Prostate gland (tissue), 2 donors: ENCODE results near the gene TUBB6. TPM values are rescaled to one million over a fixed set of nuclear protein-coding genes. Genes with fewer than 3 reads are reported as not detected.

ENCODE experiments used
- DNase-seq: peaks from one replicate; pipeline ENCODE4 v3.0.0-alpha.2; 2019; ENCODE audit warnings: low spot score
- H3K27ac ChIP-seq, 2 donors: fragments of 200-600 bp; sonication (generic); 2 replicates each; pipeline ENCODE4 v1.5.1; 2017 to 2019
- H3K27me3 ChIP-seq: fragments of 200-600 bp; sonication (generic); replicated peaks from 2 replicates; pipeline ENCODE4 v1.5.1; 2019; ENCODE audit not compliant: insufficient read depth
- H3K36me3 ChIP-seq, 2 donors: fragments of 200-600 bp; sonication (generic); 1 replicate in 1 of 2; 2 replicates in 1 of 2; pipeline versions ENCODE4 v1.5.1 to v1.8.1; 2017 to 2019
- H3K4me1 ChIP-seq: fragments of 200-600 bp; sonication (generic); replicated peaks from 2 replicates; pipeline ENCODE4 v1.5.1; 2019
- H3K4me3 ChIP-seq, 2 donors: fragments of 200-600 bp; sonication (generic); 2 replicates each; pipeline ENCODE4 v1.5.1; 2017 to 2019
- H3K9me3 ChIP-seq: fragments of 200-600 bp; sonication (generic); 2 replicates; pipeline ENCODE4 v1.5.1; 2017
- POLR2A ChIP-seq: fragments of 450-650 bp; IDR thresholded peaks from one replicate; pipeline ENCODE4 v1.6.1; 2016; ENCODE audit warnings: antibody characterized with exemption, mild to moderate bottlenecking
- POLR2AphosphoS5 ChIP-seq: sonication (generic); formaldehyde crosslinking; IDR thresholded peaks from one replicate; pipeline ENCODE4 v1.6.1; 2017; ENCODE audit warnings: antibody characterized with exemption
- WGBS: methylation state at CpG from one replicate; pipeline ENCODE4 v1.1.5; 2018; 5-methylcytosine and 5-hydroxymethylcytosine counted together
- intact Hi-C: fragments of 100-400 bp; cut with DNase I; formaldehyde crosslinking; loops from one replicate; pipeline ENCODE4 v1.14.2; 2022
- total RNA-seq, 2 donors: library from RNA; depleted of rRNA; stranded (reverse); fragments of >200 nt; gene quantifications; one replicate each; pipeline ENCODE4 v1.1.0, GENCODE V29; 2016
- TF ChIP-seq, protein P1 (sequence below), 4 experiments: fragments of 200-600 bp in 2 of 4; fragments of 450-650 bp in 2 of 4; sonication (generic) in 2 of 4; IDR thresholded peaks; 1 replicate in 3 of 4; 2 replicates in 1 of 4; pipeline ENCODE4 v1.5.1; 2016 to 2019; ENCODE audit warnings: antibody characterized with exemption in 4 of 4, mild to moderate bottlenecking in 2 of 4, moderate library complexity in 2 of 4

Gene TUBB6
- total RNA-seq, 2 donors from 2014 or later = 51.9 to 133 TPM

DNA sequence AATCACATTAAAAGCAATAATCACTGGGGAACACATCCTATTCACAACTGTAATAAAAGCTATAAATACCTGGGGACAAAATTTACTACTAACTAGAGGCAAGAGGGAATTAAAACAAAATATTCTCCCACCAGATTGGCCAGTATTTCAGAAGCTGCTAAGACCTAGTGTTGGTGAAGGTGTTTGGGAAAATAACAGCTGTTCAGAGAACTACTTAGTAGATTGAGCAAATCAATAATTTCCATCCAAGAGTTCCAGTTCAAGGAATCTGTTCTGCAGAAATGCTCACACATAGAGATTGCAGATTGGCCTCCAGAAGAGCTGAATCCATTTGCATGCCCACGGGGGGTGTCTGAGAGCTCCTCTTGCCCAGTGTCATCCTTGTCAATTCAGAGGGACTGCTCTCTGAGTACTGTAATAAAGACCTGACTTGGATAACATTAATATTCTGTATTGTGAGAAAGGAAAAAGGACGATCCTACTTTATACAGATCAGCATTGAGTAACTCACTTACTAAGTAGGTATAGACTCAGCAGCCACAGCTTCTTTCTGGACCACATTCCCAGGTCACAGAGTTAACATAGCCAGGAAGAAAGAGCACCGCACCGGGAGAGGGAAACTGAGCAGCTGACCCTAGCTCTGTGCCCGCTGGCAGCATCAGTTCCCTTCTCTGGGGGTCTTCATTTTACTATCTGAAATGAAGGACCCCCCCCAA, 5.6 kb downstream of the TUBB6 start:
- DNase-seq = no peak
- no peak overlapping the region for H3K4me3 ChIP-seq

DNA sequence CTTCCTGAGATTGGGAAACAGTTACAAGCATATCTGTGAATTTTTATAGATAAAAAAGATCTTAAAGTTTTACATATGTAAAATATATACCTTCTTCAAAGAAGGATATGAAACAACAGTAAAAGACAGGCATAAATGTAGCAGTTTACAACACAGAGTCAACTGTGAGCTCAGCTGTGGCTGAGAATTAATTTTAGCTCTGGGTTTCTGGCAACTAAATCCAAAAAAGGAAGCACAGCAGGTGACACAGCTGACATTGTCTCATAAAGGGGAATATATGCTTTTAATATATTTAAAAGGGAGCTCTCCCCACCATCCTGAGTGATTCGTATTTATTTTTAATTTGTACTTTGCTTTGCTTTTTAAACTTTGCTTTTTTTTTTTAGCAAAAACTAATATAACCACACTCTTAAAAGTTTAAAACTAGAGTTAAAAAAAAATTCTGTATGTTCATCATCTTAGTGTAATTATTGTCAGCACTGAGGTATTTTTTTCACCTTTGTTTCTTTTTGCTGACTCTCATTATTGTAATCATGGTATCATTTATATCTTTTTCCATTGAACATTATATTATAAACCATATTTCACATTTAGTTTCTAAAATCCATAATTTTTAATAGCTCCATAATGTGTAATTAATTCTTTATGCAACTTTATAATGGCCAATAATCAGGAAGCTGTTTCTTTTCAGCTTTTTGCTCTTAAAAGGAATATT, 6.7 kb downstream of the TUBB6 start:
- Histone ChIP-seq H3K9me3 (no peaks in the 10 kb centered on the region), H3K4me1 (no peaks in the 10 kb centered on the region)

More for the DNA sequence above, 5.6 kb downstream of the TUBB6 start:
- Histone ChIP-seq H3K27me3 (no peaks in the 10 kb centered on the region), H3K4me1 (no peaks in the 10 kb centered on the region), H3K27ac (no peak overlapping the region), H3K9me3 (no peaks in the 10 kb centered on the region), H3K36me3 (no peaks in the 10 kb centered on the region)
- TF ChIP-seq POLR2AphosphoS5 (no peak), POLR2A (no peak)
- TF ChIP-seq, protein P1, sequence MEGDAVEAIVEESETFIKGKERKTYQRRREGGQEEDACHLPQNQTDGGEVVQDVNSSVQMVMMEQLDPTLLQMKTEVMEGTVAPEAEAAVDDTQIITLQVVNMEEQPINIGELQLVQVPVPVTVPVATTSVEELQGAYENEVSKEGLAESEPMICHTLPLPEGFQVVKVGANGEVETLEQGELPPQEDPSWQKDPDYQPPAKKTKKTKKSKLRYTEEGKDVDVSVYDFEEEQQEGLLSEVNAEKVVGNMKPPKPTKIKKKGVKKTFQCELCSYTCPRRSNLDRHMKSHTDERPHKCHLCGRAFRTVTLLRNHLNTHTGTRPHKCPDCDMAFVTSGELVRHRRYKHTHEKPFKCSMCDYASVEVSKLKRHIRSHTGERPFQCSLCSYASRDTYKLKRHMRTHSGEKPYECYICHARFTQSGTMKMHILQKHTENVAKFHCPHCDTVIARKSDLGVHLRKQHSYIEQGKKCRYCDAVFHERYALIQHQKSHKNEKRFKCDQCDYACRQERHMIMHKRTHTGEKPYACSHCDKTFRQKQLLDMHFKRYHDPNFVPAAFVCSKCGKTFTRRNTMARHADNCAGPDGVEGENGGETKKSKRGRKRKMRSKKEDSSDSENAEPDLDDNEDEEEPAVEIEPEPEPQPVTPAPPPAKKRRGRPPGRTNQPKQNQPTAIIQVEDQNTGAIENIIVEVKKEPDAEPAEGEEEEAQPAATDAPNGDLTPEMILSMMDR (IDR thresholded peaks at IDR 0.05) = no peak
- WGBS = 84% methylated on average over 5 of the region's 5 CpGs
- intact Hi-C loops = no loop called here

DNA sequence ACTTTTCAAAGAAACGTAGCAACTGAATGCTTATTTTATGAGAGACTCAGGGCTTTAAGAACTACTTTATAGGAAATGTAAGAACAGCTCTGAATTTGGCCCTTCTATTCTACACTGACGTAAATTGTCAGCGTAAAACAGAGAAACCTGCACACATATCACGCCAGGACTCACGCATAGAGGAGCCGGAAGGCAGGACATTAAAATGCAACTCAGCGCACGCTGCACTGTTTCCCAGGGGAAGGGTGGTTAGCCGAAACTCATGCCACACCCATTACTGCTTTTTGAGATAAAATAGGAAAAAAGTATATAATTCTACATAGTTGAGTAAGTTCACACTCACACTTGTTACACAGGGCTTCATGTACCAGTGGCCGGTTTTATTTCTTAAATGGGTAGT, 7.4 kb downstream of the TUBB6 start:
- H3K27me3 ChIP-seq = no peaks in the 10 kb centered on the region
- H3K36me3 ChIP-seq = no peaks in the 10 kb centered on the region
- WGBS = 69% methylated on average over 10 of the region's 10 CpGs
- H3K27ac ChIP-seq = no peak overlapping the region
- H3K4me1 ChIP-seq = no peaks in the 10 kb centered on the region
- TF ChIP-seq POLR2AphosphoS5 (no peak), POLR2A (no peak)
- TF ChIP-seq, protein P1 (IDR thresholded peaks at IDR 0.05) = no peak
- intact Hi-C loops = no loop called here
- no peaks in the 10 kb centered on the region for H3K9me3 ChIP-seq
- no peak for DNase-seq
- no peak overlapping the region for H3K4me3 ChIP-seq

More for the DNA sequence above, 6.7 kb downstream of the TUBB6 start:
- H3K36me3 ChIP-seq = no peaks in the 10 kb centered on the region
- no peak for DNase-seq
- TF ChIP-seq, protein P1 (IDR thresholded peaks at IDR 0.05) = no peak
- TF ChIP-seq POLR2A = no peak
- TF ChIP-seq POLR2AphosphoS5 = no peak
- 86% methylated on average over 1 of the region's 1 CpG for WGBS
- H3K27me3 ChIP-seq = no peaks in the 10 kb centered on the region
- no peak overlapping the region for H3K27ac ChIP-seq
- no peak overlapping the region for H3K4me3 ChIP-seq
- intact Hi-C loops = no loop called here

DNA sequence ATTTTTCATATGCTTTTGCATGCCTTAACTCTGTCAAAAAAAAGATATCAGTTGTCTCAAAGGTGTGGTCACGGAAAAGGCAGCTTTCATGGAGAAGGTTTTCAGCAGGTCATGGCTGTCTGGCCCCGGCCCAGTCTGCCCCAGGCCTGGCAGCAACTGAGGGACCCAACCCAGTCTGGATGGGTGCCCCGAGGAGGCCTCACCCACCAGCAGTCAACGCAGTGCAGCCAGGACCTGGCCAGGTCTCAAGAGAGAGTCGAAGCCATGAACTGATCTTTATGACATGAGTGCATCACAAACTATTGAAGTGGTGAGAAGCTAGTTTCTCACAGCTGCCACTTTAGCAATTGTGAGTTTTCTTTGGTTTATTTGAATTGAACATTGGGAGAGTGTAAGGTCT, 7.9 kb downstream of the TUBB6 start:
- intact Hi-C loops = no loop called here
- H3K4me3 ChIP-seq = no peak overlapping the region
- H3K36me3 ChIP-seq = no peaks in the 10 kb centered on the region
- H3K27me3 ChIP-seq = no peaks in the 10 kb centered on the region
- DNase-seq = no peak
- H3K27ac ChIP-seq = no peak overlapping the region
- H3K9me3 ChIP-seq = no peaks in the 10 kb centered on the region
- TF ChIP-seq POLR2AphosphoS5 (no peak), POLR2A (no peak)
- TF ChIP-seq, protein P1 (IDR thresholded peaks at IDR 0.05) = no peak
- 34% methylated on average over 5 of the region's 5 CpGs for WGBS
- no peaks in the 10 kb centered on the region for H3K4me1 ChIP-seq
